ENCODE data around the gene BTBD7. TPM values are rescaled to one million over a fixed set of nuclear protein-coding genes. Genes with fewer than 3 reads are reported as not detected.

Gene BTBD7
- total and polyA plus RNA-seq, 9 of the 15 experiments (the other 6 are each of a cell fraction or from before 2014, with no cell fraction given): 2.5 to 12.9 (median 6.2) TPM

DNA sequence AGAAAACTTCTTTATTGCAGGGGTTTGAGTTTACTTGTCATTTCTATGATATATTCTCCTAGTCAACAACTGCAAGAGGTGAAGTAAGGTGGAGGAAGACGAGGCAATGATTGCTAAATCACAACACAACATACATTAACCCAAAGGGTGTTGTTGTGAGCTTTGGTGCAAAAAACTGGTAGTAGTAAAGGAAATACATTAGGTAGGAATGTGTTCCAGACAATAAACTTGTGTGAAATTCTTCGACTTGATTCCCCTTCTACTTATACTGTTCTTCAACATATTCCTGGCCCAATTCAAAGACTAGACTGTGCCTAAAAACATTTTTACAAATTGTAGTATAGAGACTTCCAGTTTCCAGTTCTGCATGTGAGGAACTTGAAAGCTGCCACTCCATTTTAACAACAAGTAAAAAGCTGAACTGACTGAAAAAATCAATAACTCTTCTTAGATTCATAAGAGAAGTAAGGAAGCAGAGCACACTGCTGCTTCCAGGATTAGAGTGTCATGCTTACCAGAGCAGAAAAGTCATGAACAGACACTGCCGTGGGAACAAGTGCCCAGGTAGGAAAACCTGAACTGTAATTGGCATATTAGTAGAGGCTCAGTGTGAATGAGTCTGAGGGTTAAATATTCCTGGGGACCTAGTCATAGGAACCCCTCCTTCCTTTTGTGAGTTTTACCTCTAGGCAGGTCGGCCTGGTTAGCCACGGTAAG, 36.3 kb upstream of the BTBD7 start:
- Histone ChIP-seq H3K4me3 (no peak overlapping the region), H3K9ac (ENCODE audit: insufficient read depth in 1 of 2, low read depth in 2 of 2, low read length in 2 of 2) (no peak overlapping the region), H3K27ac (ENCODE audit: extremely low read depth, low read depth, low read length) (no peak overlapping the region), H3K79me2 (ENCODE audit: control insufficient read depth, insufficient read depth, low read length) (no peaks in the 10 kb centered on the region), H3K9me3 (replicated peaks; ENCODE audit: control insufficient read depth, insufficient read depth, low read depth, low read length) (no peaks in the 10 kb centered on the region), H3K36me3 (ENCODE audit: control insufficient read depth, insufficient read depth, low read length) (no peaks in the 10 kb centered on the region), H3K4me1 (replicated peaks in 1 of 2; ENCODE audit: control insufficient read depth in 2 of 2, insufficient read depth in 2 of 2, low read length in 2 of 2) (no peaks in the 10 kb centered on the region), H2AFZ (ENCODE audit: low read depth, low read length) (no peak overlapping the region), H3K27me3 (ENCODE audit: control insufficient read depth in 2 of 2, insufficient read depth in 2 of 2, low read length in 2 of 2) (no peaks in the 10 kb centered on the region; a peak in 1 of 5 replicates), H3K4me2 (ENCODE audit: insufficient read depth, low read length) (no peak overlapping the region), H3K9me1 (ENCODE audit: control insufficient read depth, insufficient read depth, low read length) (no peaks in the 10 kb centered on the region), H4K20me1 (replicated peaks; ENCODE audit: control insufficient read depth, insufficient read depth, low read length) (no peaks in the 10 kb centered on the region)
- in situ Hi-C loops (cut with MboI): no loop called here
- ATAC-seq: no peak
- TF ChIP-seq ATF7 (IDR thresholded peaks at IDR 0.05) (no peak), ZNF354B (CRISPR knock-in tag; IDR thresholded peaks at IDR 0.05) (no peak), DMBX1 (CRISPR knock-in tag; IDR thresholded peaks at IDR 0.05; ENCODE audit: borderline replicate concordance) (no peak), FOXP1 (CRISPR knock-in tag; IDR thresholded peaks at IDR 0.05) (no peak), SRSF9 (IDR thresholded peaks at IDR 0.05; ENCODE audit: borderline replicate concordance, low read depth, low read length) (no peak), ELF4 (CRISPR knock-in tag; IDR thresholded peaks at IDR 0.05) (no peak), MCM2 (IDR thresholded peaks at IDR 0.05; ENCODE audit: low read depth) (no peak), RBM25 (IDR thresholded peaks at IDR 0.05; ENCODE audit: low read depth, low read length, severe bottlenecking) (no peak), TGIF2 (CRISPR knock-in tag; IDR thresholded peaks at IDR 0.05) (no peak), KLF10 (CRISPR knock-in tag; IDR thresholded peaks at IDR 0.05) (no peak), ZNF134 (CRISPR knock-in tag; conservative IDR thresholded peaks at IDR 0.05) (no peak), RUNX1 (IDR thresholded peaks at IDR 0.05; ENCODE audit: low read depth) (no peak), MCM7 (IDR thresholded peaks at IDR 0.05) (no peak), NCOA1 (IDR thresholded peaks at IDR 0.05; ENCODE audit: low read depth) (no peak), ZNF444 (CRISPR knock-in tag; IDR thresholded peaks at IDR 0.05) (no peak)
- TF ChIP-seq, protein P1, sequence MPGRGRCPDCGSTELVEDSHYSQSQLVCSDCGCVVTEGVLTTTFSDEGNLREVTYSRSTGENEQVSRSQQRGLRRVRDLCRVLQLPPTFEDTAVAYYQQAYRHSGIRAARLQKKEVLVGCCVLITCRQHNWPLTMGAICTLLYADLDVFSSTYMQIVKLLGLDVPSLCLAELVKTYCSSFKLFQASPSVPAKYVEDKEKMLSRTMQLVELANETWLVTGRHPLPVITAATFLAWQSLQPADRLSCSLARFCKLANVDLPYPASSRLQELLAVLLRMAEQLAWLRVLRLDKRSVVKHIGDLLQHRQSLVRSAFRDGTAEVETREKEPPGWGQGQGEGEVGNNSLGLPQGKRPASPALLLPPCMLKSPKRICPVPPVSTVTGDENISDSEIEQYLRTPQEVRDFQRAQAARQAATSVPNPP (IDR thresholded peaks at IDR 0.05; ENCODE audit: borderline replicate concordance, insufficient read depth, insufficient read length): no peak
- TF ChIP-seq, protein P2, sequence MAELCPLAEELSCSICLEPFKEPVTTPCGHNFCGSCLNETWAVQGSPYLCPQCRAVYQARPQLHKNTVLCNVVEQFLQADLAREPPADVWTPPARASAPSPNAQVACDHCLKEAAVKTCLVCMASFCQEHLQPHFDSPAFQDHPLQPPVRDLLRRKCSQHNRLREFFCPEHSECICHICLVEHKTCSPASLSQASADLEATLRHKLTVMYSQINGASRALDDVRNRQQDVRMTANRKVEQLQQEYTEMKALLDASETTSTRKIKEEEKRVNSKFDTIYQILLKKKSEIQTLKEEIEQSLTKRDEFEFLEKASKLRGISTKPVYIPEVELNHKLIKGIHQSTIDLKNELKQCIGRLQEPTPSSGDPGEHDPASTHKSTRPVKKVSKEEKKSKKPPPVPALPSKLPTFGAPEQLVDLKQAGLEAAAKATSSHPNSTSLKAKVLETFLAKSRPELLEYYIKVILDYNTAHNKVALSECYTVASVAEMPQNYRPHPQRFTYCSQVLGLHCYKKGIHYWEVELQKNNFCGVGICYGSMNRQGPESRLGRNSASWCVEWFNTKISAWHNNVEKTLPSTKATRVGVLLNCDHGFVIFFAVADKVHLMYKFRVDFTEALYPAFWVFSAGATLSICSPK (IDR thresholded peaks at IDR 0.05; ENCODE audit: borderline replicate concordance): no peak
- TF ChIP-seq, protein P3, sequence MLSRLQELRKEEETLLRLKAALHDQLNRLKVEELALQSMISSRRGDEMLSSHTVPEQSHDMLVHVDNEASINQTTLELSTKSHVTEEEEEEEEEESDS (CRISPR knock-in tag; IDR thresholded peaks at IDR 0.05): no peak
- no peak for FAIRE-seq
- intact Hi-C loops (cut with micrococcal nuclease): no loop called here
- ChIA-PET POLR2A (no interaction called here), CTCF (ENCODE audit: low intra/inter-chr PET ratio) (no interaction called here)
- 1% methylated on average over 5 of the region's 5 CpGs for WGBS (ENCODE audit: insufficient coverage, low coverage, missing lambda C conversion rate)
- no peak for DNase-seq (ENCODE audit: extremely low read depth in 1 of 4, low spot score in 3 of 4)
- BruUV-seq (replicated peaks): no TSS peak

All from K562 (cell line).